ENCODE data around the gene FAM53A.

Gene FAM53A

DNA sequence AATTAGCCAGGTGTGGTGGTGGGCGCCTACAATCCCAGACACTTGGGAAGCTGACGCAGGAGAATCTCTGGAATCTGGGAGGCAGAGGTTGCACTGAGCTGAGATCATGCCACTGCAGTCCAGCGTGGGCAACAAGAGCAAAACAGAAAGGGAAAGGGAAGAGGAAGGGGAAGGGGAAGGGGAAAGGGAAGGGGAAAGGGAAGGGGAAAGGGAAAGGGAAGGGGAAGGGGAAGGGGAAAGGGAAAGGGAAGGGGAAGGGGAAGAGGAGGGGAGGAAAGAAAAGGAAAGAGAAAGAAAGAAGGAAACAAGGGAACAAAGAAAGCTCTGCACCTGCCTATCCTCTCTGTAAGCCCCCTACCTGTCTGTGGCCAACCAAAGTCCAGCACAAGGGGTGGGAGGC is 35.2 kb downstream of the FAM53A start:
- in situ Hi-C loops (cut with HindIII; ENCODE audit: low sequenced_read_pairs): no loop called here
- DNase-seq (ENCODE audit: low read depth, low spot score): no peak
- TF ChIP-seq, protein P1, sequence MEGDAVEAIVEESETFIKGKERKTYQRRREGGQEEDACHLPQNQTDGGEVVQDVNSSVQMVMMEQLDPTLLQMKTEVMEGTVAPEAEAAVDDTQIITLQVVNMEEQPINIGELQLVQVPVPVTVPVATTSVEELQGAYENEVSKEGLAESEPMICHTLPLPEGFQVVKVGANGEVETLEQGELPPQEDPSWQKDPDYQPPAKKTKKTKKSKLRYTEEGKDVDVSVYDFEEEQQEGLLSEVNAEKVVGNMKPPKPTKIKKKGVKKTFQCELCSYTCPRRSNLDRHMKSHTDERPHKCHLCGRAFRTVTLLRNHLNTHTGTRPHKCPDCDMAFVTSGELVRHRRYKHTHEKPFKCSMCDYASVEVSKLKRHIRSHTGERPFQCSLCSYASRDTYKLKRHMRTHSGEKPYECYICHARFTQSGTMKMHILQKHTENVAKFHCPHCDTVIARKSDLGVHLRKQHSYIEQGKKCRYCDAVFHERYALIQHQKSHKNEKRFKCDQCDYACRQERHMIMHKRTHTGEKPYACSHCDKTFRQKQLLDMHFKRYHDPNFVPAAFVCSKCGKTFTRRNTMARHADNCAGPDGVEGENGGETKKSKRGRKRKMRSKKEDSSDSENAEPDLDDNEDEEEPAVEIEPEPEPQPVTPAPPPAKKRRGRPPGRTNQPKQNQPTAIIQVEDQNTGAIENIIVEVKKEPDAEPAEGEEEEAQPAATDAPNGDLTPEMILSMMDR (IDR thresholded peaks at IDR 0.05; ENCODE audit: low read depth, low read length): no peak
- no peak overlapping the region for H3K4me3 ChIP-seq (ENCODE audit: low read depth, low read length)

DNA sequence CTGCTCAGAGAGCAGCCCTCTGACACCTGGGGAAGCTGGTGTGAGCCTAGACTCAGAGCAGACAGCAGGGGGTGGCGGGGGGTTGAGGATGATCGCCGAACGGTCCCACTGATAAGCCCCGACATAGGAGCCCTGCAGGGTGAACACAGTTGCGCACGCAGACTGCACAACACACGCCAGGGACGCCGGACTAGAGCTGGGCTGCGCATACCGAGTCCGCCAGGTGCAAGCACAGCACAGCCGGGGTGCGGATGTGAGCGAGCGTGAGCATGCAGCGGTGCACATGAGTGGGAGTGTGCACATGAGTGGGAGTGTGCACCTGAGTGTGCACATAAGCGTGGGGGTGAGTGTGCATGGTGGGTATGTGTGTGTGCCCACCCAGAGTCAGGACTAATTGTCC is 36.7 kb downstream of the FAM53A start:
- DNase-seq (ENCODE audit: low read depth, low spot score): no peak
- H3K4me3 ChIP-seq (ENCODE audit: low read depth, low read length): no peak overlapping the region
- TF ChIP-seq, protein P1 (IDR thresholded peaks at IDR 0.05; ENCODE audit: low read depth, low read length): no peak
- in situ Hi-C loops (cut with HindIII; ENCODE audit: low sequenced_read_pairs): no loop called here

- no peak for DNase-seq (ENCODE audit: low read depth, low spot score)
- in situ Hi-C loops (cut with HindIII; ENCODE audit: low sequenced_read_pairs): no loop called here
- TF ChIP-seq, protein P1 (IDR thresholded peaks at IDR 0.05; ENCODE audit: low read depth, low read length): no peak
- H3K4me3 ChIP-seq (ENCODE audit: low read depth, low read length): no peak overlapping the region
Measured at GRCh38 chr4:1646690-1647089, 37.4 kb downstream of the FAM53A start.

DNA sequence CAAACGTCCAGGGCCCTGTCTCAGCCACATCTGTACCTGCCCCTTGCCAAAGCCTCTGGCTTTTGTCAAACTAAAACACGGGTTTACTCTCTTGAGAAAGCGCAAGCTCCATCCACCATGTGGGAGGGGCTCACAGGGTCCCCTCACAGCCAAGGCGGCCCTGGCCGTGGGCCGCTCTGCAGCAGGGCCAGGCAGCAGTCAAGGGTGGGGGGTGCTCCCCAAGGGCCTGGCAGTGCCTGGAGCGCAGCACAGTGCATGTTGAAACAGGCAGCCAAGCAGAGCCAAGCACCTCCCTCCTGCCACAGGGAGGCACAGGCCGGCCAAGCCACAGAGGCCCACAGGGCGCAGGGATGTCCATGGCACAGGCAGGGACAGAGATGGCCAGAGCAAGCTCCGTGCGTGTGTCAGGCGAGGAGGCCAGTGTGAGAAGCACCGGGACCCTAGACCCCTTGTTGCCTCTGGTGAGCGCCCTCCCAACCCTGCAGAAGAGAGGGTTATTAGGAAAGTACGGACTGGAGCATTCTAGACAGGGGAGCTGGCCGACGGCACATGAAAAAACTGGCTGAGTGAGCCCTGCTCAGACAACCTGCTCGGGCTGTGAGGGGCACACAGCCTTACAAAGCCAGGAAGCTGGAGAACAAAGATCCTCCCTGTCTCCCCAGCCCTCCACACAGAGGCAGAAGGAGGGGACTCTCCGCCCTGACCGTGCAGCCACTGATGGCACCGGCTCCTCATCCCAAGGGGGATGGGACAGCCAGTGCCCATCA is 39.0 kb downstream of the FAM53A start:
- TF ChIP-seq, protein P1 (IDR thresholded peaks at IDR 0.05; ENCODE audit: low read depth, low read length): no peak
- H3K4me3 ChIP-seq (ENCODE audit: low read depth, low read length): no peak overlapping the region
- in situ Hi-C loops (cut with HindIII; ENCODE audit: low sequenced_read_pairs): no loop called here
- DNase-seq (ENCODE audit: low read depth, low spot score): peak; percentile 18

DNA sequence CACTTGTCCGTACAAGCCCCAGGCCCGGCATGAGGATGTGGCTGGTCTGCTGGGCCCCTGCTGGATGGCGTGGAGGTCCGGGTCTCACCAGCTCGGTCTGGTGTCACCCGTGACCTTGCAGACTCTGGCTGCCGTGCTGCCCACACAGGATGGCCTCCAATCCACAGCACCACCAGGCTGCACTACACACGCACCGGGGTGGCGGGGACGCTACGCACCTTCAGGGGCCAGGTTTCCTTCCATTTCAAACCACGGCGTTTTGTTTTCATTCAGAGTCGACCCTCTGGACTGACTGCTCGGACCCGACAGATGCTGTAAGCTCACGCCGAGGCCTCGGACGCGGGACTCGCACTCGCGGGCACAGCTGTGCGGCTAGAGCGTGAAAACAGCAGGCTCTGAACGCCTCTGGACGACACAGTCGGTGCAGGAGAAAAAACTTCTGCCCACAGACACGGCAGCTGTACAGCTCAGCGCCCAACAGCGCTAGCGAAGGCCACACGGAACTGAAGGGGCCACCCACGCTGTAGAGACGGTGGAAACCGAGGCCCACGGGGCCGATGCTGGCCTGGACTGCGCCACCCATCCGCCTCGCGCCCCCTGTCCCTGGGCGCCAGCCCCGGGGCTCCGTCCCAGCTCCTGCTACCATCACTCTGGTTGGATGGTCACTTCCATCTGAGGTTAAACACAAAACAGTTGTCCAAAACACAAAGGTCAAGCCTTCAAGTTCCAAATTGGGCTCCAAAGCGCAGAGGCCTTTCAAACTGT is 40.0 kb downstream of the FAM53A start:
- H3K4me3 ChIP-seq (ENCODE audit: low read depth, low read length): no peak overlapping the region
- DNase-seq (ENCODE audit: low read depth, low spot score): no peak
- TF ChIP-seq, protein P1 (IDR thresholded peaks at IDR 0.05; ENCODE audit: low read depth, low read length): no peak
- in situ Hi-C loops (cut with HindIII; ENCODE audit: low sequenced_read_pairs): no loop called here

- DNase-seq (ENCODE audit: low read depth, low spot score): no peak
- H3K4me3 ChIP-seq (ENCODE audit: low read depth, low read length): no peak overlapping the region
- TF ChIP-seq, protein P1 (IDR thresholded peaks at IDR 0.05; ENCODE audit: low read depth, low read length): no peak
- in situ Hi-C loops (cut with HindIII; ENCODE audit: low sequenced_read_pairs): no loop called here
Measured at GRCh38 chr4:1642196-1642951, 41.7 kb downstream of the FAM53A start.
